Activated CD4-positive, alpha-beta memory T cell treated with anti-CD3 and anti-CD28 coated beads for 36 hours (primary cell): ENCODE data around the gene SHISA9. TPM values are rescaled to one million over a fixed set of nuclear protein-coding genes. Genes with fewer than 3 reads are reported as not detected.

Experiments
- total RNA-seq, 2 experiments: library from RNA; stranded (reverse); gene quantifications; one replicate each; pipeline ENCODE4 v1.2.3, GENCODE V29; 2021

The SHISA9 gene
- total RNA-seq, 2 experiments from 2014 or later: 0.05 TPM; not detected in 1

Other genes with a start within 250 kb of the SHISA9 start
- gene CPPED1, start 97.7 kb upstream of the SHISA9 start, total RNA-seq: 10 to 100 TPM; 11.0 to 11.5 TPM